Sigmoid colon (tissue), 7 donors: ENCODE data around the gene ABCG4. TPM values are rescaled to one million over a fixed set of nuclear protein-coding genes. Genes with fewer than 3 reads are reported as not detected.
A peak's percentile ranks its signal among the peaks of the same experiment; 100 is the strongest.

Experiments
- DNase-seq: peaks from one replicate; pipeline ENCODE4 v3.0.0-alpha.2; 2019
- H3K27ac ChIP-seq, 4 donors: fragments of 200-600 bp; sonication (generic); one replicate each; pipeline ENCODE4 v1.5.1; 2016 to 2019; ENCODE audit warnings: mild to moderate bottlenecking in 1 of 4
- H3K27me3 ChIP-seq, 3 donors: fragments of 200-600 bp; sonication (generic); one replicate each; pipeline ENCODE4 v1.5.1; 2019; ENCODE audit warnings: mild to moderate bottlenecking in 1 of 3
- H3K36me3 ChIP-seq, 4 donors: fragments of 200-600 bp; sonication (generic); one replicate each; pipeline ENCODE4 v1.5.1; 2016 to 2019
- H3K4me1 ChIP-seq, 4 donors: fragments of 200-600 bp; sonication (generic); one replicate each; pipeline ENCODE4 v1.5.1; 2017 to 2019
- H3K4me3 ChIP-seq, 4 donors: fragments of 200-600 bp; sonication (generic); one replicate each; pipeline ENCODE4 v1.5.1; 2017 to 2019; ENCODE audit warnings: mild to moderate bottlenecking in 2 of 4, moderate library complexity in 1 of 4
- H3K9me3 ChIP-seq, 4 donors: fragments of 200-600 bp in 3 of 4; sonication (generic) in 3 of 4; one replicate each; pipeline versions ENCODE4 v1.5.1 to v1.6.1; 2013 to 2019
- CTCF ChIP-seq, 4 experiments: fragments of 450-650 bp in 3 of 4; fragments of 200-600 bp in 1 of 4; IDR thresholded peaks; one replicate each; pipeline ENCODE4 v1.5.1; 2016 to 2019; ENCODE audit warnings: antibody characterized with exemption in 4 of 4, mild to moderate bottlenecking in 3 of 4, moderate library complexity in 2 of 4
- EP300 ChIP-seq, 4 donors: sonication (generic); formaldehyde crosslinking; IDR thresholded peaks; one replicate each; pipeline ENCODE4 v1.6.1; 2017; ENCODE audit warnings: antibody characterized with exemption in 4 of 4
- POLR2A ChIP-seq, 2 donors: fragments of 450-650 bp; IDR thresholded peaks; one replicate each; pipeline ENCODE4 v1.6.1; 2016; ENCODE audit warnings: antibody characterized with exemption in 2 of 2, mild to moderate bottlenecking in 2 of 2, moderate library complexity in 2 of 2
- POLR2AphosphoS5 ChIP-seq, 4 donors: sonication (generic); formaldehyde crosslinking; IDR thresholded peaks; one replicate each; pipeline ENCODE4 v1.6.1; 2017; ENCODE audit warnings: antibody characterized with exemption in 4 of 4
- WGBS, 2 donors: extraction: QIAGEN DNeasy Blood & Tissue Kit; methylation state at CpG; one replicate each; pipeline ENCODE4 v1.1.7; 2013; 5-methylcytosine and 5-hydroxymethylcytosine counted together
- intact Hi-C: fragments of 100-400 bp; cut with DNase I; formaldehyde crosslinking; loops from one replicate; pipeline ENCODE4 v1.15.1; 2023
- polyA plus RNA-seq, 3 donors: library from polyadenylated mRNA; stranded (reverse); fragments of 200-250 nt; gene quantifications; one replicate each; pipeline ENCODE4 v1.2.3, GENCODE V29; 2013
- total RNA-seq, 4 donors: library from RNA; depleted of rRNA; stranded (reverse); fragments of >200 nt; gene quantifications; one replicate each; pipeline ENCODE4 v1.1.0, GENCODE V29; 2016
- donor health status: healthy with polysubstance abuse.
- donor health status: Bipolar disorder and iron deficiency.
- donor health status: healthy.

The ABCG4 gene
- total and polyA plus RNA-seq, 7 donors = under 0.01 to 0.55 (median 0.26) TPM; not detected in 2

DNA sequence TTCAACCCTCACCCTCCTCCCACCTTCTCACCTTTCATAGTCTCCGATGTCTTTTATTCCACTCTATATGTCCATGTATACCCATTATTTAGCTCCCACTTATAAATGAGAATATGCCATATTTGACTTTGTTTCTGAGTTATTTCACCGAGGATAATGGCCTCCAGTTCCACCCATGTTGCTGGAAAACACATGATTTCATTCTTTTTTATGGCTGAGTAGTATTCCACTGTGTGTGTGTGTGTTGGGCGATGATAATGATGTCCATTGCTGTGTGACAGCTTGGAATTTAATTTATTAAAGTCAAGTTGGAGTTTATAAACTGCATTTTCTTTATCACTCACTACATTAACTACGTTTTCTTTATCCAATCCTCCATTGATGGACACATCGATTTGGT is 30.6 kb upstream of the ABCG4 start:
- Histone ChIP-seq H3K27me3 (no peaks in the 10 kb centered on the region), H3K9me3 (no peaks in the 10 kb centered on the region), H3K36me3 (peaks cover 7 to 32% (median 11%) of the 10 kb centered on the region in 4 donors), H3K27ac (no peak overlapping the region), H3K4me3 (no peak overlapping the region), H3K4me1 (peaks cover 0 to 19% (median 17%) of the 10 kb centered on the region in 4 donors)
- intact Hi-C loops = no loop called here
- 96% methylated on average over 5 of the region's 5 CpGs for WGBS, 2 donors
- DNase-seq = no peak
- no peak for TF ChIP-seq CTCF (IDR thresholded peaks at IDR 0.05)
- TF ChIP-seq EP300 (IDR thresholded peaks at IDR 0.05) = no peak
- no peak for TF ChIP-seq POLR2A (IDR thresholded peaks at IDR 0.05)
- TF ChIP-seq POLR2AphosphoS5 (IDR thresholded peaks at IDR 0.05) = no peak

- TF ChIP-seq POLR2AphosphoS5 (IDR thresholded peaks at IDR 0.05) (no peak), EP300 (IDR thresholded peaks at IDR 0.05) (no peak), POLR2A (IDR thresholded peaks at IDR 0.05) (no peak)
- Histone ChIP-seq H3K27ac (no peak overlapping the region), H3K4me3 (no peak overlapping the region), H3K9me3 (no peaks in the 10 kb centered on the region), H3K27me3 (no peaks in the 10 kb centered on the region), H3K4me1 (peaks cover 0 to 19% (median 17%) of the 10 kb centered on the region in 4 donors), H3K36me3 (peaks cover 3 to 28% (median 11%) of the 10 kb centered on the region in 4 donors)
- WGBS, 2 donors = 98 to 99% methylated on average over 1 of the region's 1 CpG
- intact Hi-C loops = no loop called here
- no peak for DNase-seq
Observed at GRCh38 chr11:119118946-119119345, 29.9 kb upstream of the ABCG4 start.

DNA sequence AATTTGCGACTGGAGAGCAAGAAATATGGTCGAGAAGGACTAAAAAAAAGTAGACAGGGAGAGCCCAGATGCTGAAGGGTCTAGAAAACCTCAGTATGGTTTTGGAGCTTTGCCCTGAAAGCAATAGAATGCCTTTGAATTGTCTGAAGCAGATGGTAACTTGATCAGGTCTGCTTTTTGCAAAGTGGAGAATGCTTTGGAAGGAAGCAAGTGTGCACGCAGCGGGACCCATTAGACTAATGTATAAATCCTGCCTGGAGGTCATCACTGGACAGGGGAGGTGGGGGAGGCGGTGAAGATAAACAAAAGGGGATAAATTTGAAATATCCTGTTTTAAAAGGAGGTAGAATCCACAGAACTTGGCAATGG is 28.2 kb upstream of the ABCG4 start:
- Histone ChIP-seq H3K4me3 (peak overlapping the region; percentile 68 to 88 (median 80)), H3K27me3 (no peaks in the 10 kb centered on the region), H3K4me1 (peaks cover 0 to 19% (median 17%) of the 10 kb centered on the region in 4 donors), H3K36me3 (peaks cover 0 to 26% (median 12%) of the 10 kb centered on the region in 4 donors), H3K9me3 (no peaks in the 10 kb centered on the region), H3K27ac (peak overlapping the region; percentile 79 to 90 (median 84))
- no peak for TF ChIP-seq POLR2AphosphoS5 (IDR thresholded peaks at IDR 0.05)
- TF ChIP-seq EP300 (IDR thresholded peaks at IDR 0.05) = no peak
- TF ChIP-seq CTCF (IDR thresholded peaks at IDR 0.05) = no peak
- no peak for TF ChIP-seq POLR2A (IDR thresholded peaks at IDR 0.05)
- no peak for DNase-seq
- WGBS, 2 donors = 10 to 40% methylated on average over 5 of the region's 5 CpGs
- intact Hi-C loops = loop anchor here (2.0 kb wide), 1 partner anchor 14 kb away; the partner anchor contains the start of gene C2CD2L

DNA sequence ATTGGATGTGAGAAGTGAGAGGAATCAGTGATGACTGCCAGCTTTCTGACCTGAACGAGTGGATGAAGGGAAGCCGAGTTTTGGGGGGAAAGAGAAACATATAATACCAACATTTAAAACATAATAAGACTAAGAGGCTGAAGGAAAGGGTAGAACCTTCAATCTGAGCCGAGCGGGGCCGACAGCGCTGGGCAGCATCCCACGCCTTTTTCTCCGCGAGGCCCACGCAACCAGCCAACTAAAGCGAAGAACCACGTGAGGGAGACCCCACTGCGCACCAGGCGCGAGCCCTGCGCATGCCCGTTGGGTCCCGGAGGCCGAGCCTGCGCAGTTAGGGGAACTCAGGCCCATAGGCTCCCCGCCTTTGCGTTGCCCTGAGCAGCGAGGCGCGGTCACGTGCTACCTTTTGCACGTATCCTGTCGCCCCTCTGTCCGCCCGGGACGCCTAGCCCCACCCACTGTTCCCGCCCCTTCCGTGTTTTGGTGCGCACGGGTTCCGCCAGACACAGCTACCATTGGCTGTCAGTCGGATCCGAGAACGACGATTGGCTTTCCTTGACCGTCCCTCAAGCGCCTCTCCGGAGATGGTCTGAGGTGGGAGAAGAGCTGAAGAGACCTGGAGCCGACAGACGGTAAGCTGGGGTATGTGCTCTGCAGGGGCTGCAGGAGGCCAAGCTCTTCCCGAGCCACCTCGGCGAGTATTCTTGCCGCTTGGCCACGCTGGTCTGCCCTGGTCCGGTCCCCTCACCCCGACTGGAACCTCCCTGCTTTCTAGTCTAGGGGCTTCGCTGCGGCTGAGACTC is 27.6 kb upstream of the ABCG4 start, which contains the start of gene HINFP:
Gene HINFP, plus strand, starts transcription at position 573 of the 803 bp plus-strand sequence. CDS start 5,365 bp downstream, outside the sequence.
- intact Hi-C loops = loop anchor here (2.0 kb wide), 1 partner anchor 14 kb away; the partner anchor contains the start of gene C2CD2L
- peak within 1 kb of the TSS; percentile 84 to 90 (median 84) for H3K27ac ChIP-seq
- H3K27me3 ChIP-seq = no peaks in the 10 kb centered on the region
- H3K4me1 ChIP-seq = peaks cover 0 to 19% (median 17%) of the 10 kb centered on the region in 4 donors
- peak; percentile 100 for DNase-seq
- TF ChIP-seq POLR2A (IDR thresholded peaks at IDR 0.05) (peak; percentile 64 to 70), POLR2AphosphoS5 (IDR thresholded peaks at IDR 0.05) (peak; percentile 87 to 96 (median 92)), EP300 (IDR thresholded peaks at IDR 0.05) (no peak)
- peak within 1 kb of the TSS; percentile 68 to 88 (median 80) for H3K4me3 ChIP-seq
- H3K9me3 ChIP-seq = no peaks in the 10 kb centered on the region
- H3K36me3 ChIP-seq = peaks cover 0 to 22% (median 9%) of the 10 kb centered on the region in 4 donors
- WGBS, 2 donors = 0 to 1% methylated on average over 54 of the region's 54 CpGs

- WGBS, 2 donors = 0% methylated on average over 20 of the region's 20 CpGs
- DNase-seq = no peak
- intact Hi-C loops = loop anchor here (2.0 kb wide), 1 partner anchor 15 kb away; the partner anchor contains the start of gene C2CD2L
- Histone ChIP-seq H3K36me3 (peaks cover 0 to 21% (median 6%) of the 10 kb centered on the region in 4 donors), H3K27me3 (no peaks in the 10 kb centered on the region), H3K4me1 (peaks cover 0 to 21% (median 17%) of the 10 kb centered on the region in 4 donors), H3K4me3 (peak overlapping the region; percentile 68 to 88 (median 80)), H3K9me3 (no peaks in the 10 kb centered on the region), H3K27ac (peak overlapping the region; percentile 84 to 90 (median 84))
- TF ChIP-seq CTCF (IDR thresholded peaks at IDR 0.05) = no peak
- TF ChIP-seq POLR2AphosphoS5 (IDR thresholded peaks at IDR 0.05) = no peak
- no peak for TF ChIP-seq EP300 (IDR thresholded peaks at IDR 0.05)
Observed at GRCh38 chr11:119121811-119122124, 27.1 kb upstream of the ABCG4 start.
